Fibroblast of lung (primary cell): ENCODE results near the gene TTLL12. TPM values are rescaled to one million over a fixed set of nuclear protein-coding genes. Genes with fewer than 3 reads are reported as not detected.

Source experiments
- DNase-seq, 2 donors: peaks; one replicate each; pipeline versions ENCODE4 v3.0.0 to v3.0.0-alpha.2; 2010; ENCODE audit warnings: low read depth in 2 of 2
- H2AFZ ChIP-seq: 2 replicates; pipeline ENCODE4 v1.5.1; 2012; ENCODE audit warnings: low read length, control low read depth, inconsistent platforms
- H3K27ac ChIP-seq: 2 replicates; pipeline ENCODE4 v1.5.1; 2011; ENCODE audit warnings: low read length, control low read depth; ENCODE audit not compliant: insufficient read depth
- H3K27me3 ChIP-seq: 2 replicates; pipeline ENCODE4 v1.5.1; 2011; ENCODE audit warnings: mild to moderate bottlenecking, low read length; ENCODE audit not compliant: control insufficient read depth, insufficient read depth
- H3K36me3 ChIP-seq: 2 replicates; pipeline ENCODE4 v1.5.1; 2011; ENCODE audit warnings: low read length; ENCODE audit not compliant: control insufficient read depth, insufficient read depth
- H3K4me1 ChIP-seq: 2 replicates; pipeline ENCODE4 v1.5.1; 2011; ENCODE audit warnings: low read length; ENCODE audit not compliant: control insufficient read depth, insufficient read depth; ENCODE audit errors: extremely low read depth
- H3K4me2 ChIP-seq: 2 replicates; pipeline ENCODE4 v1.5.1; 2011; ENCODE audit warnings: low read length, control low read depth; ENCODE audit not compliant: insufficient read depth; ENCODE audit errors: extremely low read depth
- H3K4me3 ChIP-seq, 4 experiments: fragments of 200-600 bp in 1 of 4; sonication (generic) in 1 of 4; replicated peaks in 1 of 4; 2 replicates each; pipeline ENCODE4 v1.5.1; 2011 to 2016; ENCODE audit warnings: low read length in 4 of 4, low read depth in 3 of 4, mild to moderate bottlenecking in 3 of 4, control low read depth in 2 of 4, inconsistent platforms in 1 of 4, mixed read lengths in 1 of 4; ENCODE audit not compliant: insufficient read depth in 1 of 4; ENCODE audit errors: control extremely low read depth in 1 of 4
- H3K79me2 ChIP-seq: 2 replicates; pipeline ENCODE4 v1.5.1; 2012; ENCODE audit warnings: mild to moderate bottlenecking, low read length, inconsistent platforms; ENCODE audit not compliant: control insufficient read depth, insufficient read depth
- H3K9ac ChIP-seq: 2 replicates; pipeline ENCODE4 v1.5.1; 2011; ENCODE audit warnings: mild to moderate bottlenecking, low read length, control low read depth; ENCODE audit not compliant: insufficient read depth
- H3K9me3 ChIP-seq: 2 replicates; pipeline ENCODE4 v1.5.1; 2012; ENCODE audit warnings: low read depth, low read length; ENCODE audit not compliant: control insufficient read depth, insufficient read depth
- H4K20me1 ChIP-seq: 2 replicates; pipeline ENCODE4 v1.5.1; 2011; ENCODE audit warnings: low read length; ENCODE audit not compliant: control insufficient read depth, insufficient read depth; ENCODE audit errors: extremely low read depth
- EZH2 ChIP-seq: IDR thresholded peaks from 2 replicates; pipeline ENCODE4 v1.5.1; 2012; ENCODE audit warnings: low read length, control low read depth, mild to moderate bottlenecking; ENCODE audit errors: missing control alignments
- polyA plus RNA-seq, 2 donors: library from polyadenylated mRNA; depleted of rRNA in 1 of 2; stranded (reverse) in 1 of 2; unstranded in 1 of 2; fragments of >200 nt; gene quantifications; 2 replicates each; pipeline ENCODE4 v1.2.1, GENCODE V29; 2011 to 2012; ENCODE audit warnings: missing spikeins in 1 of 2
- total RNA-seq: library from RNA; depleted of rRNA; stranded (reverse); fragments of >200 nt; gene quantifications from 2 replicates; pipeline ENCODE4 v1.2.1, GENCODE V29; 2014
- TF ChIP-seq, protein P1 (sequence below), 2 donors: IDR thresholded peaks in 1 of 2; conservative IDR thresholded peaks in 1 of 2; 1 replicate in 1 of 2; 2 replicates in 1 of 2; pipeline ENCODE4 v1.5.1; 2011 to 2012; ENCODE audit warnings: low read length in 2 of 2, control low read depth in 1 of 2, inconsistent platforms in 1 of 2, low read depth in 1 of 2, mild to moderate bottlenecking in 1 of 2

The TTLL12 gene
- total and polyA plus RNA-seq, 2 donors (not counting 1 experiment from before 2014, with no cell fraction given): 6.0 to 14.7 TPM

- no peaks in the 10 kb centered on the region for H3K4me1 ChIP-seq
- H3K9ac ChIP-seq: no peak overlapping the region
- H3K9me3 ChIP-seq: no peaks in the 10 kb centered on the region
- H3K4me3 ChIP-seq: no peak overlapping the region
- no peak for DNase-seq
- H3K27me3 ChIP-seq: peaks cover 4% of the 10 kb centered on the region
- H3K79me2 ChIP-seq: no peaks in the 10 kb centered on the region
- no peak for TF ChIP-seq EZH2
- TF ChIP-seq, protein P1, sequence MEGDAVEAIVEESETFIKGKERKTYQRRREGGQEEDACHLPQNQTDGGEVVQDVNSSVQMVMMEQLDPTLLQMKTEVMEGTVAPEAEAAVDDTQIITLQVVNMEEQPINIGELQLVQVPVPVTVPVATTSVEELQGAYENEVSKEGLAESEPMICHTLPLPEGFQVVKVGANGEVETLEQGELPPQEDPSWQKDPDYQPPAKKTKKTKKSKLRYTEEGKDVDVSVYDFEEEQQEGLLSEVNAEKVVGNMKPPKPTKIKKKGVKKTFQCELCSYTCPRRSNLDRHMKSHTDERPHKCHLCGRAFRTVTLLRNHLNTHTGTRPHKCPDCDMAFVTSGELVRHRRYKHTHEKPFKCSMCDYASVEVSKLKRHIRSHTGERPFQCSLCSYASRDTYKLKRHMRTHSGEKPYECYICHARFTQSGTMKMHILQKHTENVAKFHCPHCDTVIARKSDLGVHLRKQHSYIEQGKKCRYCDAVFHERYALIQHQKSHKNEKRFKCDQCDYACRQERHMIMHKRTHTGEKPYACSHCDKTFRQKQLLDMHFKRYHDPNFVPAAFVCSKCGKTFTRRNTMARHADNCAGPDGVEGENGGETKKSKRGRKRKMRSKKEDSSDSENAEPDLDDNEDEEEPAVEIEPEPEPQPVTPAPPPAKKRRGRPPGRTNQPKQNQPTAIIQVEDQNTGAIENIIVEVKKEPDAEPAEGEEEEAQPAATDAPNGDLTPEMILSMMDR (conservative IDR thresholded peaks at IDR 0.05 in 1 of 2, IDR thresholded peaks at IDR 0.05 in 1 of 2; ENCODE audit: low read depth in 1 of 2, low read length in 2 of 2): no peak
- H2AFZ ChIP-seq: no peak overlapping the region
- H3K4me2 ChIP-seq: no peak overlapping the region
- no peaks in the 10 kb centered on the region for H4K20me1 ChIP-seq
- no peak overlapping the region for H3K27ac ChIP-seq
- H3K36me3 ChIP-seq: no peaks in the 10 kb centered on the region
Observed at GRCh38 chr22:43191831-43192230, 4.9 kb upstream of the TTLL12 start.

DNA sequence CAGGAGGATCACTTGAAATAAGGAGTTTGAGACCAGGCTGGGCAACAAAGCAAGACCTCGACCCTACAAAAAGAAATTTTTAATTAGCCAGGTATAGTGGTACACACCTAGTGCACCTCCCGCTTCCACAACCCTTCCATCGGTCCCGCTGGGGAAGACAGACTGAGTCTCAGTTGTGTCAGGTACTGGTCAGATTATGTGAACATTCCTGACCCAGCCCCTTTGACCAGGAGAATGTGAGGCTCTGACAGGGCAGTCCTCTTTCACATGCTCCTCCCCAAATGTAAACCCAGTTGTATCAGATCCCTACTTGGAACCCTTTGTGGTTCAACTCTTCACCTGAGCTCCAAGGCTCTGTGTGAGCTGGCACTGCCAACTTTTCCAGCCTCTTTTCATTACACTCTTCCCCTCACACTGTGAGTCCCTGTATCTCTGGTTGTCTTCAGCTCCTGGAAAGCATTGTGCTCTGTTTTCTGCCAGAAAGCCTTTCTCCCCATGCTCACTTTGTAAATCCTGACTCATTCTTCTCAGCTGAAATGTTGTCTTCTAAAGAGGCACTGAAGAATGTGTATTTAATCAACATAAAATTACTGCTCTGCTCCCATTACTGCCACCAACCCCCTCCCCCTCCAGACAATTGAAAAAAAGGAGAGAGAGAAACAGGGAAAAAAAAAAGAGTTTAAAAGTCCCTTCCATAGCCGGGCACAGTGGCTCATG lies 2.1 kb upstream of the TTLL12 start:
- Histone ChIP-seq H3K27me3 (peaks cover 4% of the 10 kb centered on the region), H3K4me2 (no peak overlapping the region), H3K4me1 (peaks cover 5% of the 10 kb centered on the region), H2AFZ (peak overlapping the region; percentile 23), H3K9ac (no peak overlapping the region), H3K27ac (no peak overlapping the region), H4K20me1 (no peaks in the 10 kb centered on the region), H3K36me3 (no peaks in the 10 kb centered on the region), H3K9me3 (no peaks in the 10 kb centered on the region), H3K4me3 (no peak overlapping the region), H3K79me2 (peaks cover 6% of the 10 kb centered on the region)
- DNase-seq: no peak
- TF ChIP-seq EZH2: no peak
- TF ChIP-seq, protein P1 (conservative IDR thresholded peaks at IDR 0.05 in 1 of 2, IDR thresholded peaks at IDR 0.05 in 1 of 2; ENCODE audit: low read depth in 1 of 2, low read length in 2 of 2): no peak

- Histone ChIP-seq H3K79me2 (peaks cover 6% of the 10 kb centered on the region), H3K9ac (peak overlapping the region; percentile 9), H2AFZ (peak overlapping the region; percentile 3), H3K4me3 (peak overlapping the region; percentile 1 to 69 (median 32)), H3K4me1 (peaks cover 5% of the 10 kb centered on the region), H3K9me3 (no peaks in the 10 kb centered on the region), H3K27me3 (peaks cover 4% of the 10 kb centered on the region), H3K4me2 (peak overlapping the region; percentile 26), H3K27ac (peak overlapping the region; percentile 49), H3K36me3 (peaks cover 2% of the 10 kb centered on the region), H4K20me1 (no peaks in the 10 kb centered on the region)
- TF ChIP-seq EZH2: no peak
- TF ChIP-seq, protein P1 (conservative IDR thresholded peaks at IDR 0.05 in 1 of 2, IDR thresholded peaks at IDR 0.05 in 1 of 2; ENCODE audit: low read depth in 1 of 2, low read length in 2 of 2): peak; percentile 26 to 33
- peak; percentile 89 to 94 for DNase-seq
Observed at GRCh38 chr22:43187171-43188099, 501 bp upstream of the TTLL12 start.
